NCI-H748 treated with DMSO at 0.1 percent for 48 hours (cell line): ENCODE data around the gene SLC28A1.
"Not testable (repeated sequence)": the region's sequence is repeated elsewhere in the genome, so short reads cannot be mapped to it uniquely, and the experiment has no call there.

Source experiments
- DNase-seq: peaks from one replicate; lab custom pipeline; 2025; lab: John Stamatoyannopoulos, UW

SLC28A1 gene, protein sequence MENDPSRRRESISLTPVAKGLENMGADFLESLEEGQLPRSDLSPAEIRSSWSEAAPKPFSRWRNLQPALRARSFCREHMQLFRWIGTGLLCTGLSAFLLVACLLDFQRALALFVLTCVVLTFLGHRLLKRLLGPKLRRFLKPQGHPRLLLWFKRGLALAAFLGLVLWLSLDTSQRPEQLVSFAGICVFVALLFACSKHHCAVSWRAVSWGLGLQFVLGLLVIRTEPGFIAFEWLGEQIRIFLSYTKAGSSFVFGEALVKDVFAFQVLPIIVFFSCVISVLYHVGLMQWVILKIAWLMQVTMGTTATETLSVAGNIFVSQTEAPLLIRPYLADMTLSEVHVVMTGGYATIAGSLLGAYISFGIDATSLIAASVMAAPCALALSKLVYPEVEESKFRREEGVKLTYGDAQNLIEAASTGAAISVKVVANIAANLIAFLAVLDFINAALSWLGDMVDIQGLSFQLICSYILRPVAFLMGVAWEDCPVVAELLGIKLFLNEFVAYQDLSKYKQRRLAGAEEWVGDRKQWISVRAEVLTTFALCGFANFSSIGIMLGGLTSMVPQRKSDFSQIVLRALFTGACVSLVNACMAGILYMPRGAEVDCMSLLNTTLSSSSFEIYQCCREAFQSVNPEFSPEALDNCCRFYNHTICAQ

DNA sequence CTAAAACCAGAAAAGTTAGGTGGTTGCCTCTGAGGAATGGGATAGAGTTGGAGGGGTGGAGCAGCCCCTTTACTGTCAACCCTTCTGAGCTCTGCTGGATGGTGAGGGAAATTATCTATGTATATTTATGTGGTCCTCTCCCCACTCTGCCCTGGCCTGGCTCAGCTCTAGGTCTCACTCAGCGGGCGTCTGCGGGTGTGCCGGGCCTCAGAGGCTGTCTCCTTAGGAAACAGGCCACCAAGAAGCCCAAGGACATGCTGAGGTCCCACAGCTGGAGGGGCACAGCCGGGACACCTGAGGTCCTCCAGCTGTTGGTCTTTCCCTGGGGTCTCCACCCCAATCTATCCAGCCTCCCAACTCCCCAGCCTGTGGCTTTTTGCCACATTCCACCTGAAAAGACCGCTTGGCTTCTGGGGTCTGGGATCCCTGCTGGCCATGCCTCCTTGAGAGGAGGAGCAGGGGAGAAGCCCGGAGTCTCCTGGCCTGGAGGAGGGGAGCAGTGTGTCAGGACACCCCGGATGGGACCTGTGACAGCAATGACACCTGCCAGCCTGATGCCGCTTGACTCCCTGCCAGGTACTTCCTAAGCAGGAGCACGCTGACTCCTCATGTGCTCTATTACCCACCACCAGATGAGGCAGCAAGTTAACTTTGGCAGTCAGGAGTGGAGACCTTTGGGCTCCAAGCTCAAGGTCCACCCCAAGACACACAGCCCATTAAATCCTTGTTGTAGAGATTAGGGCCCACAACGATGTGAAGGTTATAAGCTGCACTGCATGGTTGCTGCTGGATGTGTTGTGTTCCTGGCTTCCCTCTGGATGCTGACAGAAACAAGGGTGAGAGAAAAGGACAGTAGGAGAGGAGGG is at the start of gene SLC28A1:
Gene SLC28A1, plus strand, starts transcription at position 747 of the 866 bp plus-strand sequence. CDS start 3,099 bp downstream, outside the sequence.
- DNase-seq: no peak

DNA sequence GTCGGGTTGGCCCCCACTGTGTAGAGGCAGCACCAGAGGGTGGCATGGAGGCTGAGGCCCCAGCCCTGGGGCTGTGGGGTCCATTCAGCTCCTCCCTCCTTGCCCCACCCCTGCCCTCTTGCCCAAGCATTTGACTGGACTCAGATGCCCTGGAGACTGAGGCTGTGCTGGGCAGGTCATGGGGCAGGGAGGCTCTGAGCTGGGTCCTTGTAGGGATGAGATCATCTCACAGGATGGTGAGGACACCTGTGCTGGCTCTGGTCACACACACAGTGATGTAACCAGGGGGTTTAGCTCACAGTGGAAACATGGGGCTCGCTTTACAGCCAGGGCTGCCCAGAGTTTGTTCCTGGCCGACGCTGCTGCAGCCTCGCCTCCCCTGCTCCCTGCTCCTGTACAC is 49.5 kb upstream of the SLC28A1 start:
- DNase-seq: no peak

DNA sequence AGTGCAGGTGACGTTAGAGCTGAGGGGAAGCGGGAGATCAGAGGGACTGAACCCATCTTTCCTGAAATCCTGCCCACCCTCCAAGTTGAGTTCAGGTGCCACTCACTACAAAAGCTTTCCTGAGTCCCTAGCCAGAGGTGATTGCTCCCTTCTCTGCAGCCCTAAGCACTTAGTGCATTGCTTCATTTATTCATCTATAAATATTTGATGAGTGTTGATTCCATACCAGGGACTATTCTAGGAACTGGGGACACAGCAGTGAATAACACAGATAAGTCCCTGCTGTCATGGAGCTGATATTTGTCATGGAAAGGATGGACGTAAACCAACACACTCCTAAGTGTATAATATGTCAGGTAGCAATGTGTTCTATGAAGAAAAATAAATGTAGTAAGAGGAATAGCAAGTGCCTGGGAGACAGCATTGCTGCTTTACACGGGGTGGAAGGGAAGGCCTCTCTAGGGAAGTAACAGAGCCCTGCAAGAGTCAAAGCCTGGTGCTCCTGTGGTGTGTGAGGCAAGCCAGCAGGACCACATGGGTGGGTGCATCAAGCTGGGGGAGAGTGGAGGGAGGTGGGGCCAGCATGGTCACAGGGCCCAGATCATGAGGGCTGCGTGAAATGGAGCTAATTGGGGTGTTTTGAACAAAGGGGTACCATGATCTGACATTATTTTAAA is 48.7 kb upstream of the SLC28A1 start:
- DNase-seq: no peak

DNA sequence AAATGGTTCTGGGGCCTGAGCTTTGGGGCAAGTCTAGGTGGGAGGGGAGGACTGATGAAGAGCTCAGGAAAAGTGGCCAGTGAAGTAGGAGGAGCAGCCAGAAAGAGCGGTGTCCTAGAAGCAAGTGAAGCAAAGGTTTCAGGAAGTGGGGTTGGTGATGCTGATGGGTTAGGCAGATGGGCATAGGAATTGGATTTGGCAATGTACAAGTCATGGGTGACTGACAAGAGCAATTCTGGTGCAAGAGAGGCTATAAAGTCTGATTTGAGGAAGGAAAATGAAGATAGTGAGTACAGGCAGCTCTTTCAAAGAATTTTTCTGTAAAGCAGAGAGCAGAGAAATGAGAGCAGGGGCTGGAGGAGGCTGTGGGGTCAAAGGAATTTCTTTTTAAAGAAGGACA is 47.6 kb upstream of the SLC28A1 start:
- DNase-seq: no peak

DNA sequence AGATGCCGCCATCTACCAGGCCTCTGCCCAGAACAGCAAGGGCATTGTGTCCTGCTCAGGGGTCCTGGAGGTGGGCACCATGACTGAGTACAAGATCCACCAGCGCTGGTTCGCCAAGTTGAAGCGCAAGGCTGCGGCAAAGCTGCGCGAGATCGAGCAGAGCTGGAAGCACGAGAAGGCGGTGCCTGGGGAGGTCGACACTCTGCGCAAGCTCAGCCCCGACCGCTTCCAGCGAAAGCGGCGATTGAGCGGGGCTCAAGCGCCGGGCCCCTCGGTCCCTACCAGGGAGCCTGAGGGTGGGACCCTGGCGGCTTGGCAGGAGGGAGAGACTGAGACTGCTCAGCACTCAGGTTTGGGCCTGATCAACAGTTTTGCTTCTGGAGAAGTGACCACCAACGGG is 44.7 kb upstream of the SLC28A1 start:
- no peak for DNase-seq

DNA sequence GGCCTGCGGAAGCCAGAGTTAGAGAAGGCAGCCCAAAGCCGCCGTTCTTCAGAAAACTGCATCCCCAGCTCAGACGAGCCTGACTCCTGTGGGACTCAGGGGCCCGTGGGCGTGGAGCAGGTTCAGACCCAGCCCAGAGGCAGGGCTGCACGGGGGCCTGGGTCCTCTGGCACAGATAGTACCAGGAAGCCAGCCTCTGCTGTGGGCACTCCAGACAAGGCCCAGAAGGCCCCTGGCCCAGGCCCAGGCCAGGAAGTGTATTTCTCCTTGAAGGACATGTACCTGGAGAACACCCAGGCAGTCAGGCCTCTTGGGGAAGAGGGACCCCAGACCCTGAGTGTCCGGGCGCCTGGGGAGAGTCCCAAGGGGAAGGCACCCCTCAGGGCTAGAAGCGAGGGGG is 44.2 kb upstream of the SLC28A1 start:
- DNase-seq: no peak

DNA sequence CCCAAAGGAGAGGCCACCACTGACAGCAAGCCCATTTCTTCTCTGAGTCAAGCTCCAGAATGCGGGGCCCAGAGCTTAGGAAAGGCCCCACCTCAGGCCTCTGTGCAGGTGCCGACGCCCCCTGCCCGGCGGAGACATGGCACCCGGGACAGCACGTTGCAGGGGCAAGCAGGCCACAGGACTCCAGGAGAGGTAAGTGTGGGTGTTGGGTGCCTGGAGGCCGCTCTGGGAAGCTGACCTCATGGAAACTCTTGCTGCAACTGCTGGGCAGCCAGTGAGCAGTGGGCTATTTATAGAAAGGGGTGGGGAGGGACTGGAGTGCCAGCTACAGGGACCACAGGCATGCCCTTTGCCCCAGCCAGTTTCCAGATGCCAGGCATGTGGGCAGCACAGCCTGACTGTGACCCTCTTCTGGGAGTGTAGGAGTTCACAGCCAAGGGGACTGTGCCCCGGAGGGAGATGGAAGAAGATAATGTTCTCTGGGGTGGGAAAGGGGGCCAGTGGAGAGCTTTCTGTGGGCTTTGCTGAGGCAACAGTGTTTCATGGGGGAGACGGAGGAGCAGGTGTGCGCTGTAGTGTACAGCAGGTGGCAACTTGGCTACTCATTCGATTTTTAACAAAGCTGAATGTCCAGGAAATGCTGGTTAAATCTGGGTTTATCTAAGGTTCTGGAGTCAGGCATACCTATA is 43.6 kb upstream of the SLC28A1 start:
- DNase-seq: no peak

DNA sequence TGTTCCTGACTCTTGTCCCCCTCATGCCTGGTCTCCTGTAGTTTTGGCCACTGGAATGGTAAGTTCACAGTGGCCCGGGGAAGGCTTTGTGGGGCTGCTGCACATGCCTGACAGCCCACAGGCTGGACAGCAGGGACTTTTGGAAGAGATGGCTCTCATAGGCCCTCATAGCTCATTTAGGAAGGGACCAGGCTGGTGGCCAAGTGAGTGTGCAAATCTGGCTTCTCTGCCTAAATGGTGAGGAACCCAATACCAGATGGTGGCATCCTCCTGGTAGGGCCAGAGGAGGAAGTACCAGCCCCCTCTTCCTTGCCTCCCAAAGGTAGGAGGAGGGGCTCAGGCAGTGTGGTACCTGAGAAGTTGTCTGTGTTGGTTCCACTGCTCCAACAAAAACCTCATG is 41.7 kb upstream of the SLC28A1 start:
- no peak for DNase-seq

DNA sequence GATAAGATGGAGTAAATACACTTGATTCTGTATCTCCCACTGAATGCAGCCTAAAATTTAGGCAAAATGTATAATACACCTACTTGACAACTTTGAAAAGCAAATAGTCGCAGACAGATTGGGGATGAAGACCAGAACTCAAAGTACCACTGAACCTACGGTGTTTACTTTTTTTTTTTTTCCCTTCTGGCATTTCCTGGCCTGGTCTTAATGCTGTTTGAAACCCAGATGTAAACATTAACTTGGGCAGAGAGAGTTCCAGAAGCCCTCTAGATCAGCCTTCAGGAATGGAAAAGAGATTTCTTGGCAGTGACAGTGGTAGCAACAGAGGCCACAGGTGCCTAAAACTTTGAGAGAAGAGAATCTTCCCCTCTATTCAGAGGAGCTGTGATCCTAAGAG is 39.5 kb upstream of the SLC28A1 start:
- DNase-seq: no peak

DNA sequence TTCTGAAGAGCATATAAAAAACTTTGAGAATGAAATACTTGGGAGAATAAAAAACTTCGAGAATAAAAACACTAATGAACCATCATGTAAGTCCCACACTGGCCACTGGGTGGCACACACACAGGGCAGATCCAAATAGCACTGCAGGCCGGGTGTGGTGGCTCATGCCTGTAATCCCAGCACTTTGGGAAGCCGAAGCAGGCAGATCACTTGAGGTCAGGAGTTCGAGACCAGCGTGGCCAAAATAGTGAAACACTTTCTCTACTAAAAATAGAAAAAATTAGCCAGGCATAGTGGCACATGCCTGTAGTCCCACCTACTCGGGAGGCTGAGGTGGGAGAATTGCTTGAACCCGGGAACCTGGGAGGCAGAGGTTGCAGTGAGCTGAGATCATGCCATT is 38.8 kb upstream of the SLC28A1 start:
- DNase-seq: not testable (repeated sequence)

DNA sequence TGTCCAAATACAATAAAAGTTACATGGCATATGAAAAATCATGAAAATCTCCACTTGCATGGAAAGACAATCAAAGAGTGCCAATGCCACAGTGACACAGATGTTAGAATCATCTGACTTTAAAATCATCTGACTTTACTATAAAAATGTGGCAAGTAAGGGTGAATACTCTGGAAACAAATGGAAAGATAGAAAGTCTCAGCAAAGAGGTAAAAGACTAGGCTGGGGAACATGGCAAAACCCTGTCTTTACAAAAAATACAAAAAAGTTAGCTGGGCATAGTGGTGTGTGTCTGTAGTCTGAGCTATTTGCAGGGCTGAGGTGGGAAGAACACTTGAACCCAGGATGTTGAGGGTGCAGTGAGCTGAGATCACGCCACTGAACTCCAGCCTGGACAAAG is 38.2 kb upstream of the SLC28A1 start:
- no peak for DNase-seq

DNA sequence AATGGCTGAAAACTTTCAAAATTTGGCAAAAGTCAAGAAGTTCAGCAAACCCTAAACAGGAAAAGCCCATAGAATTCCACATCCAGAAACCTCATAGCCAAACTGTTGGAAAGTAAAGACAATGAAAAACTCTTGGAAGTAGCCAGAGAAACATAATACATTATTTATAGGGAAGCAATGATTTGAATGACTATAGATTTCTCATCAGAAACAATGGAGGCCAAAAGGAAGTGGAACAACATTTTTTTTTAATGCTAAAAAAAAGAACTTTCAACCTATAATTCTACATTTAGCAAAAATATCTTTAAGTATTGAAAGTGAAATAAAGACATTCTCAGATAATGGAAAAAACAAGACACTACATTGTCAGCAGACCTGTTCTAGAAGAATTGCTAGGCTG is 37.1 kb upstream of the SLC28A1 start:
- no peak for DNase-seq

DNA sequence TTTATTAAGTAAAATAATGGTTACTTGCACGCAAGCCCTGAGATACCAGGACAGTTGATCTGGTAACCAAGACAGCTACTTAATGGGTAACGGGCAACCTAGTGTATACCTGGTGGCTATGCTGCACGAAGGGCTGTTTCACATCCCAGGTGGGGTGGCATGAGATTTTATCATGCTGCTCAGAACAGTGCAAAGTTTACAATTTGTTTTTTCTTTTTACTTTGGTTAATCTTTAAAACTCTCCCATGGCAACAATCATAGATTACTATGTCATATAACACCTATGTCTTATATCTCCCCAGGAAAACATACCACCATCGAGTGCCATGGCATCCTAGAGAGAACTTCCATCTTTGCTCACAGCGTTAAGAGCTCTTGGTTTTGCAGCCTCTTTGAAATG is 32.2 kb upstream of the SLC28A1 start:
- no peak for DNase-seq

DNA sequence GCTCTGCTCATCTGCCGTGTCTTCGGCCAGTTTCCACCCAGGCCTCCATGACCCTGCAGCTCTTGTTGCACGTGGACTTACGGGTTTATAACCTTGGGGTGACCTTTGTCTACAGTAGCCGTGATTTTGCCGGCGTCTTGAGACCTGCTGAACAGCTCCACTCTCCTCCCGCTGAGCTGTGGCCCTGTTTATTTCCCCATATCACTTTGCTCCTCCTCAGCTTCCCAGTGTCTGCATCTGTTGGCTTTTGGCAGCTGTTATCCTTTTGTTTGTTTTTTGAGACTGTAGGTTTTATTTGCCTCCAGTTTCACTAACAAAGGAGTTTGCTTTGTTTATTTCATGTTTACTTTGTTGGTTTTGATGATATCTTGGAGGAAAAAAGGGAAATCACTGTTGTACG is 29.3 kb upstream of the SLC28A1 start:
- DNase-seq: peak; percentile 0

DNA sequence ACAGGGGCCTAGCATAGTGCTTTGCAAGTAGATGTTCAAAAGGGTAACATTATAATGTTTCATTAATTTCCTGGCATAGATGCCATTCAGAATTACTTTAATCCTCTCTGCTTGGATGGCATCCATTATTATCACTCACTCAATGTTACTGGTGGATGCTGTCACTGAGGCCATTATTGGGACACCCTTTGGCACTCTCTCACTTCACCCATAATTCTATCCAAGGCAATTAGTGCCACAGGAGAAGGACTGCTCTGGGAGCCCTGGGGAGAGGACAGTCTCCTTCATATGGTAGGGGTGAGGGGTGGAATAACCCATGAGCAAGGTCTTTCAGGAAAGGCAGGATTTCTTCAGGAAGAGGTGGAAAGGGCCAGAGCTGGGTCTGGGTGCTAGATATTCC is 28.7 kb upstream of the SLC28A1 start:
- no peak for DNase-seq

DNA sequence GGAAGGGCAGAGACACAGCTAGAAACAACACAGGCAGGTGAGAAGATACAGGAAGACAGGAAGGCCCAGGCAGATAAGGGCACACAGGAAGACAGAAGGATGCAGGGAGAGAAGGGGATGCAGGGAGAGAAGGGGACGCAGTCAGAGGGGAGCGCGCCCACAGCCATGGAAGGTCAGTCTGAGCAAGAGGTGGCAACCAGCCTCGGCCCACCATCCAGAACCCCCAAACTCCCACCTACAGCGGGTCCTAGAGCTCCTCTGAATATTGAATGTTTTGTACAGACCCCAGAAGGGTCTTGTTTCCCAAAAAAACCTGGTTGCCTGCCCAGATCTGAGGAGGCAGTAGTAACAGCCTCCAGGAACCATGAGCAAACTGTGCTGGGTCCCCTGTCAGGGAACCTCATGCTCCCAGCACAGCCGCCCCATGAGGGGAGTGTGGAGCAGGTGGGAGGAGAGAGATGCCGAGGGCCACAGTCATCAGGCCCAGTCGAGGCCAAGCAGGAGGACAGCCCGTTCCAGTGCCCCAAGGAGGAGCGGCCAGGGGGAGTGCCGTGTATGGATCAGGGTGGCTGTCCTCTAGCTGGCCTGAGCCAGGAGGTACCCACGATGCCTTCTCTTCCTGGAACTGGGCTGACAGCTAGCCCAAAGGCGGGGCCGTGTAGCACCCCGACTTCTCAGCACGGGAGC is 27.6 kb upstream of the SLC28A1 start:
- no peak for DNase-seq

DNA sequence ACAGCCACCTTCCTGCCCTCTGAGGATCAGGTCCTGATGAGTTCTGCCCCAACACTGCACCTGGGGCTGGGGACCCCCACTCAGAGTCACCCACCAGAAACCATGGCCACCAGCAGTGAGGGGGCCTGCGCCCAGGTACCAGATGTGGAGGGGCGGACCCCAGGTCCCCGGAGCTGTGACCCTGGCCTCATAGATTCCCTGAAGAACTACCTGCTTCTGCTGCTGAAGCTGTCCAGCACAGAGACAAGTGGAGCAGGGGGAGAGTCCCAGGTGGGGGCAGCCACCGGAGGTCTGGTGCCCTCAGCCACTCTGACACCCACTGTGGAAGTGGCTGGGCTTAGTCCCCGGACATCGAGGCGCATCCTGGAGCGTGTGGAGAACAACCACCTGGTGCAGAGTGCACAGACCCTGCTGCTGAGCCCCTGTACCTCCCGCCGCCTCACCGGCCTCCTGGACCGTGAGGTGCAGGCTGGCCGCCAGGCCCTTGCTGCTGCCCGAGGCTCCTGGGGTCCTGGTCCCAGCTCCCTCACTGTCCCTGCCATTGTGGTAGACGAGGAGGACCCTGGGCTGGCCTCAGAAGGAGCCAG is 27.0 kb upstream of the SLC28A1 start:
- DNase-seq: no peak

DNA sequence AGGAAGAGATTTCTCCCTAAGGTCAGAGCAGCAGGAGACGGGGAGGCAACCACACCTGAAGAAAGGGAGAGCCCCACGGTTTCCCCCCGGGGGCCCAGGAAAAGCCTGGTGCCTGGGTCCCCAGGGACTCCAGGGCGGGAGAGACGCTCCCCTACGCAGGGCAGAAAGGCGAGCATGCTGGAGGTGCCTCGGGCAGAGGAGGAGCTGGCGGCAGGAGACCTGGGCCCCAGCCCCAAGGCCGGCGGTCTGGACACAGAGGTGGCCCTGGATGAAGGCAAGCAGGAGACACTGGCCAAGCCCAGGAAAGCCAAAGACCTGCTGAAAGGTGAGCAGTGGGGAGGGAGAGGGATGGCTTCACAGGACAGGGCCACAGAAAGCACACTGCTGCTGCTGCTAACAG is 26.2 kb upstream of the SLC28A1 start:
- no peak for DNase-seq

DNA sequence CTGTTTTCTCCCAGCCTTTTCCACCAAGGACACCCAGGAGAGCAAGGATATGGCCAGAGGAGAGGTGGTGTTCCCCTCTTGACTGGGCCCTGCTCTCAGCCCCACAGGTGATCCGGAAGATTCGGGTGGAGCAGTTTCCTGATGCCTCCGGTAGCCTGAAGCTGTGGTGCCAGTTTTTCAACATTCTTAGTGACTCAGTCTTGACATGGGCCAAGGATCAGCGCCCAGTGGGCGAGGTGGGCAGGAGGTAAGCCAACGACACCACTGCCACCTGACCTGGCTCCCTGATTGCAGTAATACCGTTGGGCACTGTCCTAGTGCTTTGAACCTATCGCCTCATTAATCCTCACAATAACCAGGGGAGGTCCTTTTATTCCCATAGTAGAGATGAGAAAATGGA is 25.3 kb upstream of the SLC28A1 start:
- no peak for DNase-seq

DNA sequence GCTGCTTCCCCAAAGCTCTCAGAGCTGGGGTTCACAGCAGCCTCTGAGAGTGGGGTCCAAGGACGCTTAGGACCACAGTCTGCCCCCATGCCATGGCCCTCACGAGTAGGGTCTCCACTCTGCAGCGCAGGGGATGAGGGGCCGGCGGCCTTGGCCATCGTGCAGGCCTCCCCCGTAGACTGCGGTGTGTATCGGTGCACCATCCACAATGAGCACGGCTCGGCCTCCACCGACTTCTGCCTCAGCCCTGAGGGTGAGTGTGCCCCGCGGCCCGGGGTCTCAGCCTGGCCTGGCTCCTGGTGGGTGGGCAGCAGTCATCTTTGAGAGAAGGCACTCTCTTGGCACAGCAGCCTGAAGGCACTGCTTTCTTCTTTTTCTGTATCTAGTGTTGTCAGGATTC is 24.8 kb upstream of the SLC28A1 start:
- no peak for DNase-seq

DNA sequence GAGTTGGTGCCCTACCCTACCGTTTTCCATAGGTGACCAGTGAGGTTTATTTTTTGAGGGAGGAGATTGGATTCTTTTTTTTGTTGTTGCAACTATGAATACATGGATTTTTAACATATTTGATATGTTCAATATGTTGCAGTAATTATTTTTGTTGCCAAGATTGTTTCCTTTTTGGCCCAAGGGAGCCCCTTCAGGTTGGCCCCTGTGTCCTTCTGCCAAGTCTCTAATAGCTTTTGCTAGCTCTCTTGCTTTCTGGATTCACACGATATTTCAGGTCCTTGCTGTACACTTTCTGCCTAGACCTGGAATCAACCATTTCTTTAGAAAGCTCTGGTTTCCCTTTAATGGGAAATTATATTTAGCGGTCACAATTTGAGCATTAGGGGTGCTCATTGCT is 22.7 kb upstream of the SLC28A1 start:
- DNase-seq: no peak
